ENCODE measurements around the gene DMPK.
"Not testable (repeated sequence)": the region's sequence is repeated elsewhere in the genome, so short reads cannot be mapped to it uniquely, and the experiment has no call there.

DMPK gene

GRCh38 chr19:45814166-45814780 is 32.0 kb upstream of the DMPK start:
- DNase-seq: no peak

DNA sequence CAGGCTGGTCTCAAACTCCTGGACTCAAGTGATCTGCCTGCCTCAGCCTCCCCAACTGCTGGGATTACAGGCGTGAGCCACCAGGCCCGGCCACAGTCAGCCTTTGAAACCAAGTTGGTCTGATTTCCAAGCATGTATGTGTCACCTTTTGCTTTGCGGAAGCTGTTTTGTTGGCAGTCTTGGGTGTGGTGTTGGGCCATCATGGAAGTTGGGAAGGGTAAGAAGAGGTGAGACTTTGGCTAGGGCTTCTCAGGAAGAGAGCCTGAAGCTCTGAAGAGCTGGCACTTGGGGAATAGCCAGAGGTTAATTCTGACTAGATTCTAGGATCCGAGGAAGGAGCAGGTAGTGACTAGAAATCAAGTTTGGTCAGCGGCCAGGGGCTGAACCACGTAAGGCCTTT is 30.0 kb upstream of the DMPK start:
- DNase-seq: no peak

GRCh38 chr19:45809643-45810159 is 27.4 kb upstream of the DMPK start:
- no peak for DNase-seq

DNA sequence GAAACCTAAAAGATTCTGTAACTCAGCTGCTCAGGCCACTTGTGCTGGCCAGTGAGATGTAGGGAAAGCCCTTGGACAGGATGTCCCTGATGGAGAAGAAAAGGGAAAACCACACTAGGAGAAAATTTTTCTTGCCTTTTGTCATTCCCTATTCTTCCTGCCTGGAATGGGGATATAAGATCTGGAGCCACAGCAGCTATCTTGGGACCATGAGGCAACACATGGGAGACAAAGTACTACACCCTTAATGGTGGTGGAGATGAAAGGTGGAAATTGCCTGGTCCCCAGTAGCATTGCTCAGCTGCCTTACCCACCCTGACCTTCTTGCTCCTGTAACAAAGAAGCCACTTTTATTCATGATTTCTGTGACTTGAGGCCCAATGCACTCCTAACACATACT is 23.4 kb upstream of the DMPK start:
- DNase-seq: no peak

DNA sequence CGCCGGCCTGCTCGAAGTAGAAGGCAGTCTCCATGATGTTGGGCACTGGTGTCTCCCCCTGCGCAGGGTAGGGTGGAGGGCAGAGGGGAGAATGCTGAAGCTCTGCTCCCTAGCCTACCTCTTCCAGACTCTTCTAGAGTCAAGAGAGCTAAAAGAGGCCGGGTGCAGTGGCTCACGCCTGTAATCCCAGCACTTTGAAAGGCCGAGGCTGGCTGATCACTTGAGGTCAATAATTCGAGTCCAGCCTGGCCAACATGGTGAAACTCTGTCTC is 22.6 kb upstream of the DMPK start:
- no peak for DNase-seq

DNA sequence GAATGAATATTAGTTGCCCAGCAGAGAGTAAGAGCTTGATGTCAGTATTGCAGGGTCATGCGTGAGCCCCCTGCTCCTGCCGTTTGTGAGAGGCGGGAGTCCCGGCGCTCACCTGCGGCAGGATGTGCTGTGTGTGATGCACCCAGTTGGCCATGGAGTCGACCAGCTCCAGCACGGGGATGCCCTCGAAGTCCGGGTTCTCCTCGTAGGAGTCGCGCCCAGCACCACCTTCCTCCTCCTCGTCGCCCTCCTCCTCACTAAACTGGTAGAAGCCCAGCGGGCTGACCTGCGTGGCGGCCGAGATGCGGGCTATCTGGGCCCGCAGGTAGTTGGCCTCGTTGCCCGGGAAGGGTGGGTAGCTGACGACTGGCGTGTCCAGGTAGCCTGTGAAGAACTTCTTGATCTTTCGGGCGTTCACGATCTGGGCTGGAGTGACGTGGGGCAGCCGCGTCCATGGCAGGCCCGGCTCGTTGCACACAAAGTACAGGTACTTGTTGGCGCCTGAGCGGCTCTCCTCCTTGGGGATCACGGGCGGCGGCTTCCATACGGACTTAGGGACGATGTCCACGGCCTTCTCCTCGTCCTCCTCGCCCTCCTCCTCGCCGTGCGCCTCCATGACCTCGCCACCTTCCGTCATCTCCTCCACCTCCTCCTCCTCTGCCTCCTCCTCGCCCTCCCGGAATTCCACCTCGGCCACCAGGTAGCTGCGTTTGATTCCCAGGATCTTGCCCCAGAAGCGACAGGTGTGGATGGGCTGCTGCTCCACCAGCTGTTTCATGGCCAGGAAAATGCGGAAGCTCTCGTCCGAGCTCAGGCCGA is 22.1 kb upstream of the DMPK start:
- no peak for DNase-seq

DNA sequence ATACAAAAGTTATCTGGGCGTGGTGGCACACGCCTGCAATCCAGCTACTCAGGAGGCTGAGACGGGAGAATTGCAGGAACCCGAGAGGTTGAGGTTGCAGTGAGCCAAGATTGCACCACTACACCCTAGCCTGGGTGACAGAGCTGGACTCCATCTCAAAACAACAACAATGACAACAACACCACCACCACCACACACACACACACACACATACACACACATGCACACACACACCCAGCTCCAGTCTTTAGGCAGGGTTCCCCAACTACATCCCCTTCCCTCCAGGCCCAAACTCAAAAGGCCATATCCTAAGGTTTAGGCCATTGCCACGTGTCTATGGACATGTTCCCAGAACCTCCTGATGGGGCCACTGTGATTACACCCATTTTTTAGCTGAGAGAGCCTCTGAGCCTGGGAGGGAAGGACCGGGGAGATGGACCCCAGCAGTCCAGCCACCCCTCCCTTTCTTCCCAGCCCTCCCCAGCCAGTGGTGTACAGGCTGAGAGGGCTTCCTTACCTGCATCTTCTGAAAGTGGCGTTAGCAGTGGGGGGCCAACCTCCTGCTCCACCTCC is 19.4 kb upstream of the DMPK start:
- DNase-seq: no peak

DNA sequence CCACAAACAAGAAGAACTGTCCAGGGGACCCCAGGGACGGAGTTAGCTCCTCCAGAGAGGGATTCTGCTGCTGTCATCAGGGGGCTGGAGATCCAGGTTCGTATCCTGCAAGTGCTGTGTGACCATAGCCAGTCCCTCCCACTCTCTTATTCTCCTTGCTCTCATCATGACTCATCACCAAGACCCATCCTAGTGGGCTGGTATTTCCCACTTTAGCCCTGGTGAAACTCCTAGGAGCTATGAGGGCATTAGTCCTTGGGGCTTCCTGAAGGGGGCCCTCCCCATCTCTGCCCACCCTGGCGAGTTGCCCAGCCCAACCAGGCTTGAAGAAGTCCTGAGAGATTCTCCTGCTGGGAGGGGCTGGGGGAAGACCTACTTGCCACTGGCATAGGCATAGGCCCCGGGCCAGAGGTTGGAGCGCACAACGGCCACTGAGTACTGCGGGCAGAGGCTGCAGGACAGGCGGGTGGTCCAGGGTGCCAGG is 17.8 kb upstream of the DMPK start:
- no peak for DNase-seq

DNA sequence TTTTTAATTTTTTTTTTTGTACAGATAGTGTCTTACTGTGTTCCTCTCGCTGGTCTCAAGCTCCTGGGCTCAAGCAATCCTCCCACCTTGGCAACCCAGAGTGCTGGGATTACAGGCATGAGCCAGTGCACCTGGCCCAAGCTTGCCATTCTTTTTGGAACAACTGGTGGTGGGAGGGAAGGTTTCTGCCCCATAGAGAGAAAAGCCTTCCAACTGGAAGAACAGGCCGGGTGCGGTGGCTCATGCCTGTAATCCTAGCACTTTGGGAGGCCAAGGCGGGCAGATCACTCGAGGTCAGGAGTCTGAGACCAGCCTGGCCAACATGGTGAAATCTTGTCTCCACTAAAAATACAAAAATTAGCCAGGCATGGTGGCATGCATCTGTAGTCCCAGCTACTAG is 17.3 kb upstream of the DMPK start:
- not testable (repeated sequence) for DNase-seq

GRCh38 chr19:45798995-45799517 is 16.8 kb upstream of the DMPK start:
- peak; percentile 51 for DNase-seq

- DNase-seq: no peak
Measured at GRCh38 chr19:45794627-45795026, 12.3 kb upstream of the DMPK start.

- no peak for DNase-seq
Measured at GRCh38 chr19:45793876-45794275, 11.6 kb upstream of the DMPK start.

DNA sequence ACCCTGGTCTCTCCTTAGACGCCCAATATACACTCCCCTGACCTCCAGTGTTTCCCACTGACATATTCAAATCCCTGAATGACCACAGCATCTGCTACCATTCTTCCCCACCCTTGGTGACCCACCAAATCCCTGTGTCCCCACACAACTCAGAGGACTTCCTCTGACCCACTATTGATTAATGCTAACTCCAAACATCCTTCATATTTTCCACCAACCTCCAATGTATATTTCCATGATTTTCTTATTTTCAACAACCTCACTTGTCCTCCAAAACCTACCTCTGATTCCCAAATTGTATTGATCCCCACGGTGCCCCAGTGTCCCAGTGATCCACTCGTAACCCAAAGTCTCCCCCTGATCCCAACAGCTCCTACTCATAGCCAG is 10.9 kb upstream of the DMPK start:
- DNase-seq: no peak

DNA sequence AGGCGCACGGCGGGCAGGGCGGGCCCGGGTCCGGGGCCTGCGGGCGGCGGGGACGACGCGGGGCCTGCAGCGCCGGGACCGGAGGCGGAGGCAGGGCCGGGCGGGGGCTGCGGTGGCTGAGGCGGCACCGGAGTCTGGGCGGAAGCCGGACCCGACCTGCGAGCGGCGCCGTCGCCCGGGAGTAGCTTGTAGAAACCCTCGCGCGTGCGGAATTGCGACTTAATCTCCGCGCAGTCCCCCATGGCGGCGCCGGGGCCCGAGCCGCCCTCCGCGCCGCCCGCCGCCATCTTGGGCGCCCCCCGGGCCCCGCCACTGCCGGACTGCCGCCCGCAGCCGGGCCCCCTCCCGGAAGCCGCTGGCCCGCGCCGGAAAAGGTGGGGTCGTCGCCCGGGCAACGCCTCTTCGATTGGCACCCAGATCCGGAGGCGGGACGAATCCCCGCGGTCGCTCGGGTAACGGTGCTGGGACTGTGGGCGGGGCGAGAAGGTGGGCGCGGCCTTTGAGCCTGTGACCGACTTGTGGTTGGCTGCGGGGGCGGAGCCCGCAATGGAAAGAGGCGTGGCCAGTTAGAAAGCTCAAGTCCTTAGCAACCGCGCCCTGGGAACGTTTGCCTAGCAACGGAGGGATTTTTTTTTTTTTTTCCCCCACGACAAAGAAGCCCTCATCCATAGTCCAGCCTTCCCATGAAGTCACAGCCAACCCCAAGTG is 10.3 kb upstream of the DMPK start, which contains the start of gene DMWD:
Gene DMWD (minus strand): TSS at position 376 of the 708 bp plus-strand sequence. CDS start 89 bp downstream, at position 287.
- peak; percentile 99 for DNase-seq

- no peak for DNase-seq
Measured at GRCh38 chr19:45791744-45792469, 9.6 kb upstream of the DMPK start.

GRCh38 chr19:45790942-45791341 is 8.7 kb upstream of the DMPK start:
- peak; percentile 61 for DNase-seq

- no peak for DNase-seq
Measured at GRCh38 chr19:45789035-45789786, 6.9 kb upstream of the DMPK start.

GRCh38 chr19:45786533-45786894 is 4.2 kb upstream of the DMPK start:
- DNase-seq: no peak

DNA sequence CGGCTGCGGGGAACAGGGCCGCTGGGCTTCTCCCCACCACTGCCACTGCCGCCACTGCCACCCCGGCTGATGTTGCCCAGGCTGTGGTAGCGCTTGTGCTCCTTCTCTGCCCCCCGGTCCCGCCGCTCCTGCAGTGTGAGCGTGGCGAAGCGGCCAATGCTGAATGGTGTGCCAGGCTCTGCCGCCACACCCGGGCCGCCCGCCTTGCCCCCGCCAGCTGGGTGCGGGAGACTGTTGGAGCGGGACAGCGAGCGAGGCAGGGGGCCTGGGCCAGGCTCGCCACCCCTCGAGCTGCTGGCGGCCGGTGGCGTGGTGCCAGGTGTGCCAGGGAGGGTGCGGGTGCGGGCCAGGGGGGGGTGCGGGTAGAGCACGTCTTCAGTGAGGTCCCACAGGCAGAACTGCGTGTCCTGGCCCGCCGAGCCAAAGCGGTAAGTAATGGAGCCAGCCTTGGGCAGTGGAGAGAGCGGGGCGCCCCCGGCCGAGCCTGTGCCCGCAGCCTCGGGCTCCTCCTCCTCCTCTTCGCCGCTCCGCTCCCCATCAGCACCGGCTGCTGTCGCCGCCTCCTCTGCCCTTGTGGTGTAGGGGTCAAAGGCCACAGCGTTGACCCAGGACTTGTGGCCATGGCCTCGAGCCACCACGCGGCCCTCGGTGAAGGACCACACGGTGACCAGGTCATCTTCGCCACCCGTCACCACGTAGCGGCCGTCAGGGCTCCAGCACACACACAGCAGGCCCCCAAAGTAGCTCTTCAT is 3.7 kb upstream of the DMPK start:
- no peak for DNase-seq

DNA sequence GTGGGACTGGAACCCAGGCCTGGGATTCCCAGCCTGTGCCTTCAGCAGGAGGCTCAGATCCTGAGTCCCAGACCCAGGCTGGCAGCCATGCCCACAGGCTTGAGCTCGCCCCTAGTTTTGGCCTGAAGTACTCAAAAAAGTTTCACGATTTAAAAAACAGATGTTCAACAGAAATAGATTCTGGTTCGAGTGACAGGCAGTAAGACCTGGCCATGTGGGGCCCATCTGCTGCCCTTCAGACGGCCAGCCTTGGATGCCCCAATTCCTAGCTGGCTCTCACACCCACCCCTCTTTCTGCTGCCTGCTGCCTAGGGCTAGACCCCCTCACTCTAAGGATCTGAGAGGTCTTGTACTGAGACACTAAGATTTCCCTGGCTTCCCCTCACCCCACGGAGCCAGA is 2.8 kb upstream of the DMPK start:
- no peak for DNase-seq

GRCh38 chr19:45784096-45784495 is 1.8 kb upstream of the DMPK start:
- DNase-seq: no peak

Measured in CD4-positive, alpha-beta T cell treated with Interleukin-15 for 1 hour (primary cell).